ENCODE data around the gene ATP5F1B.

The ATP5F1B gene

GRCh38 chr12:56670836-56671235 is 25.1 kb upstream of the ATP5F1B start:
- Histone ChIP-seq H3K9ac (ENCODE audit: low read length) (no peak overlapping the region), H3F3A (ENCODE audit: insufficient read depth) (peaks cover 34% of the 10 kb centered on the region), H3K9me2 (replicated peaks; ENCODE audit: insufficient read depth, low read length) (no peaks in the 10 kb centered on the region), H3K27me3 (ENCODE audit: low read length) (no peaks in the 10 kb centered on the region), H3K79me2 (ENCODE audit: insufficient read depth, low read length) (peaks cover 59% of the 10 kb centered on the region), H4K20me1 (ENCODE audit: low read depth, low read length) (peaks cover 28% of the 10 kb centered on the region), H3K36me3 (ENCODE audit: low read length) (peaks cover 60% of the 10 kb centered on the region), H3K27ac (ENCODE audit: low read depth, low read length) (no peak overlapping the region), H3K4me3 (ENCODE audit: insufficient read depth, low read length, poor library complexity, severe bottlenecking) (no peak overlapping the region), H3K4me2 (ENCODE audit: low read depth, low read length, poor library complexity, severe bottlenecking) (no peak overlapping the region), H3K9me3 (ENCODE audit: insufficient read depth, low read length) (no peaks in the 10 kb centered on the region), H2AFZ (ENCODE audit: low read depth, low read length, severe bottlenecking) (no peak overlapping the region)
- TF ChIP-seq CTCF (IDR thresholded peaks at IDR 0.05; ENCODE audit: insufficient read depth, low read length, poor library complexity, severe bottlenecking) (no peak), EZH2phosphoT487 (conservative IDR thresholded peaks at IDR 0.05; ENCODE audit: low read length) (no peak)

- Histone ChIP-seq H3K4me3 (ENCODE audit: insufficient read depth, low read length, poor library complexity, severe bottlenecking) (no peak overlapping the region), H4K20me1 (ENCODE audit: low read depth, low read length) (peaks cover 27% of the 10 kb centered on the region), H3K9me2 (replicated peaks; ENCODE audit: insufficient read depth, low read length) (no peaks in the 10 kb centered on the region), H3K36me3 (ENCODE audit: low read length) (peaks cover 82% of the 10 kb centered on the region), H3K9me3 (ENCODE audit: insufficient read depth, low read length) (no peaks in the 10 kb centered on the region), H3K4me2 (ENCODE audit: low read depth, low read length, poor library complexity, severe bottlenecking) (no peak overlapping the region), H3F3A (ENCODE audit: insufficient read depth) (peaks cover 56% of the 10 kb centered on the region), H3K27me3 (ENCODE audit: low read length) (no peaks in the 10 kb centered on the region), H3K79me2 (ENCODE audit: insufficient read depth, low read length) (peaks cover 39% of the 10 kb centered on the region), H3K9ac (ENCODE audit: low read length) (no peak overlapping the region), H3K27ac (ENCODE audit: low read depth, low read length) (no peak overlapping the region), H2AFZ (ENCODE audit: low read depth, low read length, severe bottlenecking) (no peak overlapping the region)
- TF ChIP-seq CTCF (IDR thresholded peaks at IDR 0.05; ENCODE audit: insufficient read depth, low read length, poor library complexity, severe bottlenecking), result no peak
- no peak for TF ChIP-seq EZH2phosphoT487 (conservative IDR thresholded peaks at IDR 0.05; ENCODE audit: low read length)
Observed at GRCh38 chr12:56668197-56668457, 22.3 kb upstream of the ATP5F1B start.

GRCh38 chr12:56661979-56662638 is 16.3 kb upstream of the ATP5F1B start:
- H3K79me2 ChIP-seq (ENCODE audit: insufficient read depth, low read length), result no peaks in the 10 kb centered on the region
- no peak overlapping the region for H3K9ac ChIP-seq (ENCODE audit: low read length)
- H3K27me3 ChIP-seq (ENCODE audit: low read length), result no peaks in the 10 kb centered on the region
- peaks cover 58% of the 10 kb centered on the region; the same call in 1 of the 2 replicates for H3F3A ChIP-seq (ENCODE audit: insufficient read depth)
- no peaks in the 10 kb centered on the region; the same call in 1 of the 2 replicates for H4K20me1 ChIP-seq (ENCODE audit: low read depth, low read length)
- H3K9me3 ChIP-seq (ENCODE audit: insufficient read depth, low read length), result no peaks in the 10 kb centered on the region
- H3K4me3 ChIP-seq (ENCODE audit: insufficient read depth, low read length, poor library complexity, severe bottlenecking), result no peak overlapping the region
- TF ChIP-seq CTCF (IDR thresholded peaks at IDR 0.05; ENCODE audit: insufficient read depth, low read length, poor library complexity, severe bottlenecking) (no peak), EZH2phosphoT487 (conservative IDR thresholded peaks at IDR 0.05; ENCODE audit: low read length) (no peak)
- no peak overlapping the region for H2AFZ ChIP-seq (ENCODE audit: low read depth, low read length, severe bottlenecking)
- no peak overlapping the region for H3K4me2 ChIP-seq (ENCODE audit: low read depth, low read length, poor library complexity, severe bottlenecking)
- H3K27ac ChIP-seq (ENCODE audit: low read depth, low read length), result no peak overlapping the region
- H3K9me2 ChIP-seq (replicated peaks; ENCODE audit: insufficient read depth, low read length), result no peaks in the 10 kb centered on the region
- peaks cover 36% of the 10 kb centered on the region for H3K36me3 ChIP-seq (ENCODE audit: low read length)
